OCI-LY3 (cell line): ENCODE data around the gene SGPP2.

Experiments
- H2AFZ ChIP-seq: fragments of 200-600, 300-600 bp; shearing (Covaris generic); 2 replicates; pipeline ENCODE4 v1.6.0; 2014; ENCODE audit warnings: antibody characterized with exemption, low read depth, low read length
- H3K27ac ChIP-seq: fragments of 200-600, 300-600 bp; sonication (generic); 2 replicates; pipeline ENCODE4 v1.5.1; 2014; ENCODE audit warnings: mild to moderate bottlenecking, low read length, moderate library complexity, mixed read lengths
- H3K27me3 ChIP-seq: fragments of 200-600, 300-600 bp; sonication (generic); 2 replicates; pipeline ENCODE4 v1.6.1; 2014; ENCODE audit warnings: low read depth, low read length, mixed read lengths
- H3K36me3 ChIP-seq: fragments of 200-600, 300-600 bp; sonication (generic); replicated peaks from 2 replicates; pipeline ENCODE3; 2014; ENCODE audit warnings: low read depth, low read length, mixed read lengths
- H3K4me1 ChIP-seq: fragments of 300-600, 200-600 bp; sonication (generic); 2 replicates; pipeline ENCODE4 v1.6.1; 2014; ENCODE audit warnings: low read length, mixed read lengths
- H3K4me2 ChIP-seq: fragments of 200-600, 300-600 bp; sonication (generic); 2 replicates; pipeline ENCODE4 v1.6.1; 2014; ENCODE audit warnings: low read length, mixed read lengths
- H3K4me3 ChIP-seq: fragments of 300-600, 200-600 bp; sonication (generic); 2 replicates; pipeline ENCODE4 v1.5.1; 2014; ENCODE audit warnings: antibody characterized with exemption, mild to moderate bottlenecking, low read length, moderate library complexity
- H3K79me2 ChIP-seq: fragments of 300-600, 200-600 bp; shearing (Covaris generic); 2 replicates; pipeline ENCODE4 v1.6.1; 2014; ENCODE audit warnings: mild to moderate bottlenecking, low read length, mixed read lengths
- H3K9ac ChIP-seq: fragments of 300-600, 200-600 bp; shearing (Covaris generic); 2 replicates; pipeline ENCODE4 v1.6.0; 2014; ENCODE audit warnings: mild to moderate bottlenecking, low read length, moderate library complexity
- H3K9me3 ChIP-seq: fragments of 200-600, 300-600 bp; shearing (Covaris generic); 2 replicates; pipeline ENCODE4 v1.6.1; 2014; ENCODE audit warnings: low read length, mixed read lengths; ENCODE audit not compliant: insufficient read depth
- H4K20me1 ChIP-seq: fragments of 200-600, 300-600 bp; sonication (generic); 2 replicates; pipeline ENCODE4 v1.6.1; 2016; ENCODE audit warnings: low read length, mixed read lengths; ENCODE audit not compliant: insufficient read depth
- EZH2phosphoT487 ChIP-seq: fragments of 200-600 bp; shearing (Covaris generic); IDR thresholded peaks from 2 replicates; pipeline ENCODE4 v1.6.1; 2018; ENCODE audit warnings: antibody characterized with exemption, mixed run types, low read depth
- TF ChIP-seq, protein P1 (sequence below): fragments of 200-600, 300-600 bp; sonication (generic); IDR thresholded peaks from 2 replicates; pipeline ENCODE4 v1.5.1; 2014; ENCODE audit warnings: antibody characterized with exemption, low read length, low read depth

Gene SGPP2

DNA sequence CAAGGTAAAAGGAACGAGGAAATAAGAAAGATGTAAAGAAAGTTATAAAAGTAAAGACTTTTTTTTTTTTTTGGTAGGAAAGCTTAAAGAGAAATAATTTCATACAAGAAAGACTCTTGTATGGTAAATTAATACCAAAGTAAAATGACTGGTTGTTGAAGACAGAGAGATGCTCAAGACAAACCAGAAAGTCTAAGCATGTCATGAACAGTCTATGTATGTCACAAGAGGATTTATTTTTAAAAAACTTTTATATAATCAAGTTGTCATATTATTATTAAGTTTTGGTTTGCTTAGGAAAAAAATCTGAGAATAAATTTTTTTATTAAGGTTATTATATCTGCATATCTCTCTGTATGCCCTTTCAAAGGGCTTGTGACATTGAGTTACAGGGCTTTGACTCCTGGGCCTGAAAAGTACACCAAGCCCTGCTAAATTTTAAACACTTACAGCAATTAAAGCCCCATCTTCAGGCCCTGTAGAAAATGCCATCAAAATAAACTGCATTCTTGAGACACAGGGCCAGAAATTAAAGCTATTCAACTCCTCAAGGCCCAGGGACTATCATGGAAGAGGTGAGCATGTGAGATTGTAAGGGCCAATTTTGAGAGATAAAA, 10.9 kb upstream of the SGPP2 start:
- no peak overlapping the region for H2AFZ ChIP-seq
- TF ChIP-seq, protein P1, sequence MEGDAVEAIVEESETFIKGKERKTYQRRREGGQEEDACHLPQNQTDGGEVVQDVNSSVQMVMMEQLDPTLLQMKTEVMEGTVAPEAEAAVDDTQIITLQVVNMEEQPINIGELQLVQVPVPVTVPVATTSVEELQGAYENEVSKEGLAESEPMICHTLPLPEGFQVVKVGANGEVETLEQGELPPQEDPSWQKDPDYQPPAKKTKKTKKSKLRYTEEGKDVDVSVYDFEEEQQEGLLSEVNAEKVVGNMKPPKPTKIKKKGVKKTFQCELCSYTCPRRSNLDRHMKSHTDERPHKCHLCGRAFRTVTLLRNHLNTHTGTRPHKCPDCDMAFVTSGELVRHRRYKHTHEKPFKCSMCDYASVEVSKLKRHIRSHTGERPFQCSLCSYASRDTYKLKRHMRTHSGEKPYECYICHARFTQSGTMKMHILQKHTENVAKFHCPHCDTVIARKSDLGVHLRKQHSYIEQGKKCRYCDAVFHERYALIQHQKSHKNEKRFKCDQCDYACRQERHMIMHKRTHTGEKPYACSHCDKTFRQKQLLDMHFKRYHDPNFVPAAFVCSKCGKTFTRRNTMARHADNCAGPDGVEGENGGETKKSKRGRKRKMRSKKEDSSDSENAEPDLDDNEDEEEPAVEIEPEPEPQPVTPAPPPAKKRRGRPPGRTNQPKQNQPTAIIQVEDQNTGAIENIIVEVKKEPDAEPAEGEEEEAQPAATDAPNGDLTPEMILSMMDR = no peak
- TF ChIP-seq EZH2phosphoT487 = no peak
- H3K9me3 ChIP-seq = no peaks in the 10 kb centered on the region
- H3K27ac ChIP-seq = no peak overlapping the region
- H3K9ac ChIP-seq = no peak overlapping the region
- H3K79me2 ChIP-seq = no peaks in the 10 kb centered on the region
- no peak overlapping the region for H3K4me3 ChIP-seq
- H3K4me1 ChIP-seq = no peaks in the 10 kb centered on the region
- no peaks in the 10 kb centered on the region for H3K27me3 ChIP-seq
- H4K20me1 ChIP-seq = no peaks in the 10 kb centered on the region
- no peak overlapping the region for H3K4me2 ChIP-seq
- H3K36me3 ChIP-seq = no peaks in the 10 kb centered on the region

DNA sequence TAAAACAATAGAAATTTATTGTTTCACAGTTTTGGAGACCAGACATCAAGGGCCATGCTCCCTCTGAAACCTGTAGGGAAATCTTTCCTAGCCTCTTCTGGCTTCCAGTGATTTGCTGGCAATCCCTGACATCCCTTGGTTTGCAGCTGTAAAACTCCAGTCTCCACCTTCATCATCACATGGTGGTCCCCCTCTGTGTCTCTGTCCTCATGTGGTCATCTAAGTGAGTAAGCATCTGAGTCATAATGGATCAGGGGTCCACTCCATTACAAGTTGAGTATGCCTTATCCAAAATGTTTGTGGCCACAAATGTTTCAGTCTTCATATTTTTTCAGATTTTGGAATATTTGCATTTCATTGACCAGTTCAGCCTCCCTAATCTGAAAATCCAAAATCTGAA, 5.6 kb upstream of the SGPP2 start:
- Histone ChIP-seq H3K79me2 (no peaks in the 10 kb centered on the region), H3K27me3 (no peaks in the 10 kb centered on the region), H3K9ac (no peak overlapping the region), H3K27ac (no peak overlapping the region), H3K4me3 (no peak overlapping the region), H2AFZ (no peak overlapping the region), H3K9me3 (no peaks in the 10 kb centered on the region), H4K20me1 (no peaks in the 10 kb centered on the region), H3K4me1 (peaks cover 16% of the 10 kb centered on the region), H3K36me3 (no peaks in the 10 kb centered on the region), H3K4me2 (no peak overlapping the region)
- TF ChIP-seq, protein P1 = no peak
- no peak for TF ChIP-seq EZH2phosphoT487

DNA sequence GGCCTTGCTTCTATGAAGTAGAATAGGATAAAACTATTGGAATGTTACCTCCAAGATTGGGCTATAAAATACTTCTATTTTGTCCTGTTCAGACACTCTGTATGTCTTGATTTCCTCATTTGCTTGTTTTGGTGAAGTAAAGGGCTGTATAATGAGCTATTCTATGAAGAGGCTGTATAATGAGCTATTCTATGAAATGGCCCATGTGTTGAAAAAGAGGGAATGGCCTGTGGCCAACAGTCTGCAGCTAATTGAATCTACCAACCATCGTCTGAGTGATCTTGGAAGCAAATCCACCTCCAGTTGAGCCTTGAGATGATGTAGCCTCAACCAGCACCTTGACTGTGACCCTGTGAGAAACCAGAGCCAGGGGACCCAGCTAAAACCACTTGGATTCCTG, 3.8 kb upstream of the SGPP2 start:
- H3K4me2 ChIP-seq = no peak overlapping the region
- no peaks in the 10 kb centered on the region for H3K27me3 ChIP-seq
- H3K4me3 ChIP-seq = no peak overlapping the region
- no peak overlapping the region for H2AFZ ChIP-seq
- TF ChIP-seq, protein P1 = no peak
- TF ChIP-seq EZH2phosphoT487 = no peak
- H4K20me1 ChIP-seq = no peaks in the 10 kb centered on the region
- peaks cover 4% of the 10 kb centered on the region for H3K79me2 ChIP-seq
- no peak overlapping the region for H3K27ac ChIP-seq
- H3K9me3 ChIP-seq = no peaks in the 10 kb centered on the region
- H3K4me1 ChIP-seq = peaks cover 18% of the 10 kb centered on the region
- no peaks in the 10 kb centered on the region for H3K36me3 ChIP-seq
- H3K9ac ChIP-seq = no peak overlapping the region

DNA sequence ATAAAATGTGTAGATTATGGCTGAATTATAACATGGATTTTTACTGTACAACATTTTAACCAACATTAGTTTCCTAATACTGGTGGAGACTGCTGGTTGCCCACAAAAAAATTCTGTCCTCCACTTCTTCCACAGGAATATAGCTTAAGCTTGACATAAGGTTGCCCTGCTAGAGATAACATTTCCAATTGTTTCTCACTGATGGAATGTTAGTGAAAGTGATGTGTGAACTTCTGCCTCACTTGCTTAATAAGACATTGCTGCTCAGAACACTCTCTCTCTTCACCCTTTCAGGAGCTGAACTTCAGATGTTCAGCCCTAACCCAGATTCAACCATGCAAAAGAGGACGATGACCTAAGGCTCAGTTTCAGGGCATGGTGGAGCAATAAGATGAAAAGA, 2.7 kb upstream of the SGPP2 start:
- Histone ChIP-seq H3K4me1 (peaks cover 29% of the 10 kb centered on the region), H4K20me1 (no peaks in the 10 kb centered on the region), H3K79me2 (peaks cover 13% of the 10 kb centered on the region), H3K9me3 (no peaks in the 10 kb centered on the region), H3K36me3 (no peaks in the 10 kb centered on the region), H3K4me3 (no peak overlapping the region), H3K4me2 (no peak overlapping the region), H3K27ac (no peak overlapping the region), H3K27me3 (no peaks in the 10 kb centered on the region), H2AFZ (no peak overlapping the region), H3K9ac (no peak overlapping the region)
- TF ChIP-seq, protein P1 = no peak
